GM18526 (cell line): ENCODE data around the gene CYP1B1.

Experiments used
- POLR2A ChIP-seq: IDR thresholded peaks from 3 replicates; pipeline ENCODE4 v1.6.1; 2011; ENCODE audit not compliant: insufficient read length; ENCODE audit errors: extremely low read depth

CYP1B1 gene

GRCh38 chr2:38075507-38076151 is at the start of gene CYP1B1:
CYP1B1 (minus strand) TSS chr2:38076151; CDS start chr2:38075388, 763 bp downstream.
- no peak for TF ChIP-seq POLR2A

DNA sequence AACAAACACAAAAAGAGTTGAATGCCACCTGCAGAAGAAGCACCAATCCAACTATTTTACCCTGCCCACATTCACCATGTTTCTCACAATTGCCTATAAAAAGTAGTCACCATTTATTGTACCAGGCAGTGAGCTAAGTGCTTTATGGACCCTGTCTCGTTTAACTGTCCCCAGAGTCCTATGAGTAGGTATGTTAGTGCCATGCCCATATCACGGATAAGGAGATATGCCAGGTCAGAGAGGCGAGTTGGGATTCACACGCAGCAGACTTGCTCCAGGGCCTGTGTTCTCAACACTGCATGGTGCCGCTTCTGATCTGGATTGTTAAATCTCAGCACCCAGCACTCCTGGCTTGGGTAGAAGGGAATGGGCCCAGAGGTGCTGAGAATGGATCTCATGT is 49.1 kb upstream of the CYP1B1 start:
- TF ChIP-seq POLR2A: no peak

GRCh38 chr2:38123911-38124310 is 48.0 kb upstream of the CYP1B1 start:
- TF ChIP-seq POLR2A: no peak

DNA sequence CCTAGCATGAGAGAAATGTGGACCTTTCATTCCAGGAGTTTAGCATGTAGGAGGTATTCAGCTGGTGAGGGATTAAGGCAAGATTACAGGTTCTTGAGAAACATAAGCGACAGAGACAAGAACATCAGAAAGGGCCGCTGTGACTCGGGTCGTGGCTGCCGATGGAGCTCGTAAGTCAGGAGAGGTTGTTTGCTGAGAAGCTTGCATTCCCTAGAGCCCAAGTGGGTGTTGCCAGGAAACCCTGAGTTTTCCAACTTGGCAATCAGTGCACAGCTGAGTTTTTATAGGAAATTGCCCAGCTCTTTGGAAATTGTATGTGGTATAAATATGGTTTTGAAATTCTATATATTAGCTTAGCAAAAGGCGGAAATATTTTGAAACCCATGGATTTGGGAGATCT is 46.4 kb upstream of the CYP1B1 start:
- no peak for TF ChIP-seq POLR2A

DNA sequence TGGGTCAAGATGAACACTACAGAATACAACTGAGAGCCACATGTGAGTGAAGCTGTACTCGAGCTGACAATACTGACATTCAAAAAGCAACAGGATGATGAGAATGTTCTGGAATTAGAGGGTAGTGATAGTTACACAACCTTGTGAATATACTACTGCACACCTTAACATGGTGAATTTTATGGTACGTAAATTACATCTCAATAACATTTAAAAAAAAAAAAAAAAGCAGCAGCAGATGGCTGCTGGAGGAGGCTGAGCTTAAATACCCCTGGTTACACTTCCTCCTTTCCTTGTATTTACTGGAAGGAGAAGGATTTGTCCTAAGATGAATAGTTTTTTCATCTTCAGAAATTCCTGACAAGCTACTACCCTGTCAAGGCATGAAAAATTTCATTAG is 45.5 kb upstream of the CYP1B1 start:
- TF ChIP-seq POLR2A: no peak

GRCh38 chr2:38120829-38121228 is 44.9 kb upstream of the CYP1B1 start:
- TF ChIP-seq POLR2A: no peak

DNA sequence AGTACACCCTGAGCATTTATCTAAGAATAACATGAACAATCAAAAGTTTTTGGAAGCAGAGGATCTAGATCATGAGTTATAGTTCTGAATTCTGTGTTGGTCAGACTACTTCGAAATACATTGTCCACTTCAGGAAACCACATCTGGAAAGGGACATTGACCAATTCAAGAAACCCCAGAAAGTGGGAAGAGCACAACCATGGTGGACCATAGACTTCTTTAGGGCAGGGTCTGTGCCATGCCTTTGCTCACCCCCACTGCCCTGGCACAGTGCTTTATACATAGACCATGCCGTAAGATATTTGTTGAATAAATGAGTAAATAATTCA is 44.3 kb upstream of the CYP1B1 start:
- no peak for TF ChIP-seq POLR2A

DNA sequence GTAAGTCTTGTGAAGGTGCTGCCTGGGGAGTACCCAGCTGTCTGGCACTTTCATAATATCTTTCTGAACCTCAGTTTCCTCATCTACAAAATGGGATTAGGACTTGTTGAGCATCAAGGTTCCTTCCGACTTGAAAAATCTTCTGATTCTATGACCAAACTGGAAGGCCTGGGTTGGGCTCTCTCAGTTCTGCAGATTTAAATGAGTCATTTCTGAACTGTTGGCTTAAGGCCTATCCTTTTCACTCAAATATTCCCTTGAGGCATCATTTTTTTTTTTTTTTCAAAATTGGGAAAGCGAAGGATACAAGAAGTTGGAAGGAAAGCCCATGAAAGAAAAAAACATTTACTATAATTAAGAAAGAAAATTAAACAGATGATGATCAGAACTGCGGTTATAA is 40.8 kb upstream of the CYP1B1 start:
- no peak for TF ChIP-seq POLR2A

GRCh38 chr2:38115216-38116032 is 39.5 kb upstream of the CYP1B1 start:
- no peak for TF ChIP-seq POLR2A

DNA sequence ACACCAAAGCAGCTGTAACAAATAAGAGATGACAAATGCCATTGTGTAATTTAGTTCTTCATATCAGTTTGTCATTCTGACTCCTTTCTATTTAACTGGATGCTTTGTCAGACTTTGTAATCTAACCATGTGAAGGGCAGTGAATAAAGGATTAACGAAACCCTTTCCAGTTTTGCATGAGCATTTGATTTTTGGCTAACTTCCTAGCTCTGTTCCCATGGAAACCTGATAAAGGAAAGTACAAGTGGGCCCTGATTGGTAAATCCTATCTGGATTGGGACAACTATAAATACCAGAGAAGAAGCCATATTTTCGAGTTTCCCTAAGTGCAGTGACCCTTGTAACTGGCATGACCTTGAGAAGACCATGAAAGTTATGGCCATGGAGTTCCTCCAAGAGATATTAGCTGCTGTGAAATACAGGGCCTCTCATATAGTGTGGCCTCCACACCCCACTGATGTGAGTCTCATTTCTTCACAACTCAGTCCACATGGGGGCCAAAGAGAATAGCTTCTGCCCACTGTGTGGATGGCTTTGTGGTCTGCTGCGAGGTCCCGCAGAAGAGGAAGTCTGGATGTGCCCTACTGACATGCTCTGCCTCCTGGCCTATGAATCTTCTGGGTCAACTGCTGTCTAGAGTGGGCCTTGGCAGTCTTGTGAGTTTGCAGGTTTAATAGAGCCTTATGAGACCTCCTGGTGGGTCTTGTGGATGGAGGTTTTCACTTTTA is 38.2 kb upstream of the CYP1B1 start:
- no peak for TF ChIP-seq POLR2A

DNA sequence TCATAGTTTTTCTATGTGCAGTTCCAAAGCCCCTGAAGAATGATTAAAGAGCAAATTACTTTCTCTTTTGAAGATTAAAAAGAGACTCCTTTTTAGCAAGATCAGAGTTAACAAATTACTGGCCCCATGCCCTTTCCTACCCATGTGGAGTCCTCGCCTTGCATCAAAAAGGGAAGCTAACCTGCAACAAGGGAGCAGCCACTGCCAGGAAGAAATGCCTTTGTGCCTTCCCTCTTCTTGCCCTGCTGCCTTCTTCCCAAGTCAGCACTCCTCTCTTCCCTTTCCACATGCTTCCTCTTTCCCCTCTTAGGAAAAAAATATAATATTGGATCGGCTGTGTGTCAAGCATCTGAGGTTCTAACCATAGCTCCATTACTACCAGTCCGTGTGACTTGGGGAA is 37.1 kb upstream of the CYP1B1 start:
- no peak for TF ChIP-seq POLR2A

GRCh38 chr2:38109732-38110181 is 33.8 kb upstream of the CYP1B1 start:
- TF ChIP-seq POLR2A: no peak

DNA sequence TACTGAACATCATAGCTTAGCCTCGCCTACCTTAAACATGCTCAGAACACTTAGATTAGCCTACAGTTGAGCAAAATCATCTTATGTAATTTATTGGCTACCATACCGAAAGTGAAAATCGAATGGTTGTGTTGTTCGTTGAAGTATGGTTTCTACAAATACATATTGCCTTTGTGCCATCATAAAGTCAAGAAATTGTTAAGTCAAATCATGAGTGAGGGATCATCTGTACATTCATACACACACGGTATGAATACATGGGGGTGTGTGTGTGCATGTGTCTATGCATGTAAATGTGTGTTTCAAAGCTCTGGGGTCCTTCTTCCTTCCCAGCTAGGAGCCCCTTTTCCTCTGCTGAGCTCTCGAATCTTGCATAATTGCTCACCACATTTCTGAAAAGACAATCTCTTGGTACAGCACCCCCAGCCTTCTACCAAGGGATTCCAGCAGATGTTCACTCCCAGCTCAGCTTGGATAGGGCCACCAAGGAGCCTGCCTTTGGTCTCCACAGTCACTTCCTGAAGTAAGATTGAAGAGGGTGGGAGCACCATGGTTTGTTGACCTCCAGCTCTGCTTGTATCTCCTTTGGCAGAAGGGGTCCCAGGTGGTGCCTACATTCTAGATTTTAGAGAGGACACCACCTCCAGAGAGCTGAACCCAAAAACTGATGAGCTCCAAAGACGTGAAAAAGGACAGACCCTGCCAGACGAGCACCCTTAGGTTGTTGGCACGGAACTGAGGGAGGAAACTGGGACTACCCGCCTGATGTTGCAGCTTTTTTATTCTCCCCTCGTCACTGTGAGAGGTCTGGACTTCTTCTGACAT is 33.2 kb upstream of the CYP1B1 start:
- no peak for TF ChIP-seq POLR2A

- no peak for TF ChIP-seq POLR2A
These were observed 31.9 kb upstream of the CYP1B1 start for GRCh38 chr2:38107738-38108410.
